GM12874 (cell line): Measurements from ENCODE around the gene DHX58.

Source experiments
- TF ChIP-seq, protein P1 (sequence below): IDR thresholded peaks from 2 replicates; pipeline ENCODE4 v1.5.1; 2011; ENCODE audit warnings: low read depth, mild to moderate bottlenecking, control low read depth, low read length, moderate library complexity; ENCODE audit not compliant: insufficient read depth

Gene DHX58

GRCh38 chr17:42142371-42142896, 29.9 kb upstream of the DHX58 start:
- TF ChIP-seq, protein P1, sequence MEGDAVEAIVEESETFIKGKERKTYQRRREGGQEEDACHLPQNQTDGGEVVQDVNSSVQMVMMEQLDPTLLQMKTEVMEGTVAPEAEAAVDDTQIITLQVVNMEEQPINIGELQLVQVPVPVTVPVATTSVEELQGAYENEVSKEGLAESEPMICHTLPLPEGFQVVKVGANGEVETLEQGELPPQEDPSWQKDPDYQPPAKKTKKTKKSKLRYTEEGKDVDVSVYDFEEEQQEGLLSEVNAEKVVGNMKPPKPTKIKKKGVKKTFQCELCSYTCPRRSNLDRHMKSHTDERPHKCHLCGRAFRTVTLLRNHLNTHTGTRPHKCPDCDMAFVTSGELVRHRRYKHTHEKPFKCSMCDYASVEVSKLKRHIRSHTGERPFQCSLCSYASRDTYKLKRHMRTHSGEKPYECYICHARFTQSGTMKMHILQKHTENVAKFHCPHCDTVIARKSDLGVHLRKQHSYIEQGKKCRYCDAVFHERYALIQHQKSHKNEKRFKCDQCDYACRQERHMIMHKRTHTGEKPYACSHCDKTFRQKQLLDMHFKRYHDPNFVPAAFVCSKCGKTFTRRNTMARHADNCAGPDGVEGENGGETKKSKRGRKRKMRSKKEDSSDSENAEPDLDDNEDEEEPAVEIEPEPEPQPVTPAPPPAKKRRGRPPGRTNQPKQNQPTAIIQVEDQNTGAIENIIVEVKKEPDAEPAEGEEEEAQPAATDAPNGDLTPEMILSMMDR, result no peak

DNA sequence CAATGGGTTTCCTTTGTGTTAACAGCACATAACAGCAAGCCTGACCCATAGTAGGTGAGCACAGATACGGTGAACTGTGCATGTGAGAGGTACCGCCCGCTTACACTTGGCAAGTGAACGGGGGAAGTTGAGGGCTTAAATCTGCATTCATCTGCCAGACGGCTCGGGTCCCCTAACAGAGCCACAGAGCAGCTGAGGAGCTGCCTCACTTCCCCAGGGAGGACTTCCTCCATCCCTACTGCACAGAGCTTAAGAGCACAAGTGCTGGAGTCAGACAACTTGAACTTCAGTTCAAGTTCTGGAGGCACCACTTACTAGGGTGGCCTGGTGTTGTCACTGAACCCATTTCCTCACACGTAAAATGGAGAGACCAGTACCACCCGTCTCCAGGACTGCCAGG, 28.9 kb upstream of the DHX58 start:
- TF ChIP-seq, protein P1, result no peak

GRCh38 chr17:42138749-42139492, 26.4 kb upstream of the DHX58 start:
- TF ChIP-seq, protein P1, result no peak

GRCh38 chr17:42136654-42137051, 24.1 kb upstream of the DHX58 start:
- TF ChIP-seq, protein P1, result no peak

DNA sequence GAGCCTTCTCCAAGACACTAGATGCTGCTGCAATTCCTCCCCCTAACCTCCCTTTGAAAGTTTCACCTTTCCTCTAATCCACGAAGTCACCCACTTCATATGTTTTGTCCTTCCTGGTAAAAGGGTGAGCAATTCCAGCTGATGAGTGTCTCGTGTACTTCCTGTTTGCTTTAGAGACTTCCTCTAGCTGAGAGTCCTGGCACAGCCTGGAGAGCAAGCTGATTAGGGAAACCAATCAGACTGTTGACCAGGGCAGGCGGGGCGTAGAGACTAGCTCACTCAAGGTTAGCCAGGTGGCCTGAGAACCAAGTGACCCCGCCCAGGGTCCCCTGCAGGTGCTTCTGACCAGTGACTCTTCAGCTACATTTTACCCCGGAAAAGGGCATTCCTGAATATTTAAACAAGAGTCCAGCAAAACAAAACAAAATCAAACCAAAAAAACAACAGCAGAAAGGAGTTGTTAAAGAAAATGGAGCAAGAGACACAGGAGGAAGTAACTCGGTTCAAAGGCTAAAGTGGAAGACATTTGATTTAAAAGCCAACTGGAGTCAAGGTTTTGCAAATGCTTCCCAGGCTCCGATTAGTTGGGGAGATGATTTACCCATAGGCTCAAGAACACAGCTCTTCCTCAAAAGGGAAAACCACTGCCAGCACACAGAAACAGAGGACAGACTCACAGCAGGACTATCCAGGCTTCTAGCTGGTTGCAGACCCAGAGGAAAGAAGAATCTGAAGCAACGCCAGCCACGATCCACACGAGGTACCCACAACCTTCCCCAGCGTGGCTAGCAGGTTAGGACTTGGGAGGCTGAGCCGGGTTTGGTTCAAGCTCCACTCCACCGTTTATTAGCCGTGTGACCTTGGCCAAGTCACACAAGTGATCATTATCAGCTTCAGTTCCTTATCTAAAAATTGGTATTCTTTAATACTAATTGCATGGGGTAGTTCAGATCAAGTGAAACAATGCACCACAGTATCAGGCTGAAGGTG, 23.4 kb upstream of the DHX58 start:
- TF ChIP-seq, protein P1, result no peak

DNA sequence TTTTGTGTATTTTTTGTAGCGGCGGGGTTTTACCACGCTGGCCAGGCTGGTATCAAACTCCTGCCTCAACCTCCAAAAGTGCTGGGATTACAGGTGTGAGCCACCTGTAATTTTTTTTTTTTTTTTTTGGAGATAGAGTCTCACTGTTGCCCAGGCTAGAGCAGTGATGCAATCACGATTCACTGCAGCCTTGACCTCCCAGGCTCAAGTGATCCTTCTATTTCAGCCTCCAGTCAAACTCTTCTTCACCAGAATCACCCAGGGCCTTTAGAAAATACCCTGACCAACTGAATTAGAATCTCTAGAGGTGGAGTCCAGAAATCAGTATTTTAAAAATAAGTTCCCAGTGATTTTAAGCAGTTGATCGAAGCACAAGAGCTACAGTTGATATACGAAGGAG, 22.6 kb upstream of the DHX58 start:
- TF ChIP-seq, protein P1, result no peak

DNA sequence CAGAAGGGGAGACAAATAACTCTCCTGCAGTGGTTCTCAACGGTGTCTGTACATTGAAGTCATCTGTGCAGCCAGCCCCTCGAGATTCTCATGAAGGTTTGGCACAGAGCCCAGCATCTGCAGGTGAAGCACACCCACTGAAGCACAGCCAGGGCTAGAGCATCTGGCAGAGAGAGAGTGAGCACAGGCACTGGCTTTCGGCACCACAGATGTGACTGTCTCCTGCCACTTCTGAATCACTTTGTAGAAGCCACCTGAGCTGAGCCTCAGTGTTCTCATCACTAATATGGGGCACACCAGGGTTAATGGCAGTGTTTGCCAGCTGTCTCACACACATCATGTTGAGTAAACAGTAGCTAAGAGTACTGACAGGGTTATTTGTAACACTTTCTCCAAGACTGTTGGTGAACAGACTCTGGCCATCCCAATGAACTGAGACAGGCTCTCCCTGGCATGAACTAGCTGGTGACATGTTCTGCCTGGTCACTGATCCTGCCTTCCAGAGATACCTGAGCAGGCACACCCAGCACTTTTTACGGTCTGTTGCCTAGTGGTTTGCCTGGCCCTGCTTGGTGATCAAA, 21.0 kb upstream of the DHX58 start:
- TF ChIP-seq, protein P1, result no peak
